HCT116 (cell line): ENCODE results near the gene CPSF4L. TPM values are rescaled to one million over a fixed set of nuclear protein-coding genes. Genes with fewer than 3 reads are reported as not detected.

Source experiments
- ATAC-seq: fragments of 200-7000 bp; cut with Tn5 transposase; 2 replicates; pipeline ENCODE4 v1.9.1; 2020; ENCODE audit warnings: mild to moderate bottlenecking, moderate library complexity
- BruUV-seq: library from RNA; stranded (reverse); fragments of 400-500 nt; replicated peaks from 2 replicates; lab custom pipeline; 2021; lab: Mats Ljungman, UMichigan
- CTCF ChIA-PET: fragments of 300-600 bp; sonication (Branson Sonifier 250); formaldehyde crosslinking; loops from one replicate; lab custom pipeline; 2021; ENCODE audit warnings: antibody characterized with exemption; lab: Charles Lee
- POLR2A ChIA-PET: fragments of 300-600, 350-600 bp; sonication (Branson Sonifier 250); formaldehyde crosslinking; loops from one replicate; lab custom pipeline; 2021; ENCODE audit warnings: antibody characterized with exemption; lab: Charles Lee
- RAD21 ChIA-PET, 2 experiments: fragments of 300-600 bp; sonication (Branson Sonifier 250); formaldehyde crosslinking; loops; one replicate each; lab custom pipeline; 2023; ENCODE audit warnings: low total read pairs in 2 of 2; ENCODE audit not compliant: uncharacterized antibody in 2 of 2, unreplicated experiment in 2 of 2, low non-redundant PET in 1 of 2; lab: Charles Lee
- DNase-seq: peaks from one replicate; pipeline ENCODE4 v3.0.0-alpha.2; 2010; ENCODE audit warnings: low read depth, low spot score
- H2AFZ ChIP-seq: fragments of 200-600 bp; shearing (Covaris generic), sonication (generic); 2 replicates; pipeline ENCODE4 v1.6.1; 2017; ENCODE audit warnings: low read depth, mixed run types, mixed read lengths, antibody characterized with exemption, low read length; ENCODE audit not compliant: poor library complexity, severe bottlenecking
- H3K27ac ChIP-seq: 2 replicates; pipeline ENCODE4 v1.5.1; 2012; ENCODE audit warnings: low read depth, low read length
- H3K27me3 ChIP-seq: fragments of 200-600 bp; sonication (generic); 2 replicates; pipeline ENCODE4 v1.6.1; 2016; ENCODE audit warnings: mixed run types, low read length, mixed read lengths; ENCODE audit not compliant: insufficient read depth
- H3K36me3 ChIP-seq, 2 experiments: fragments of 200-500 bp in 1 of 2; fragments of 200-600 bp in 1 of 2; sonication (Bioruptor generic) in 1 of 2; sonication (generic) in 1 of 2; 2 replicates each; pipeline versions ENCODE4 v1.5.1 to v1.6.1; 2014 to 2016; ENCODE audit warnings: low read length in 2 of 2, inconsistent platforms in 1 of 2, mixed read lengths in 1 of 2, mixed run types in 1 of 2; ENCODE audit not compliant: insufficient read depth in 2 of 2, control insufficient read depth in 1 of 2
- H3K4me1 ChIP-seq, 2 experiments: fragments of 200-600 bp in 1 of 2; sonication (generic) in 1 of 2; 2 replicates each; pipeline versions ENCODE4 v1.5.1 to v1.6.1; 2012 to 2017; ENCODE audit warnings: low read length in 2 of 2, inconsistent platforms in 1 of 2, mild to moderate bottlenecking in 1 of 2, mixed read lengths in 1 of 2, mixed run types in 1 of 2, moderate library complexity in 1 of 2; ENCODE audit not compliant: insufficient read depth in 2 of 2, control insufficient read depth in 1 of 2
- H3K4me2 ChIP-seq: fragments of 200-600 bp; sonication (generic); 2 replicates; pipeline ENCODE4 v1.6.1; 2017; ENCODE audit warnings: mixed run types, low read length, mixed read lengths
- H3K4me3 ChIP-seq, 2 experiments: fragments of 200-600 bp in 1 of 2; sonication (generic) in 1 of 2; replicated peaks in 1 of 2; 2 replicates each; pipeline ENCODE4 v1.5.1; 2011 to 2016; ENCODE audit warnings: low read length in 2 of 2, control low read depth in 1 of 2, low read depth in 1 of 2, mild to moderate bottlenecking in 1 of 2, mixed read lengths in 1 of 2, mixed run types in 1 of 2
- H3K79me2 ChIP-seq: fragments of 200-600 bp; sonication (generic); 2 replicates; pipeline ENCODE4 v1.6.1; 2017; ENCODE audit warnings: mild to moderate bottlenecking, mixed run types, low read length, moderate library complexity, mixed read lengths; ENCODE audit not compliant: insufficient read depth
- H3K9ac ChIP-seq: fragments of 200-600 bp; sonication (generic); 2 replicates; pipeline ENCODE4 v1.6.1; 2016; ENCODE audit warnings: low read length, mixed read lengths
- H3K9me2 ChIP-seq: fragments of 200-600 bp; sonication (generic), shearing (Covaris generic); 2 replicates; pipeline ENCODE4 v1.6.1; 2017; ENCODE audit warnings: mixed run types, mild to moderate bottlenecking, moderate library complexity; ENCODE audit not compliant: insufficient read depth
- H3K9me3 ChIP-seq, 2 experiments: fragments of 200-500 bp in 1 of 2; fragments of 200-600 bp in 1 of 2; sonication (Bioruptor generic) in 1 of 2; sonication (generic) in 1 of 2; 2 replicates each; pipeline ENCODE4 v1.6.1; 2014 to 2017; ENCODE audit warnings: low read length in 2 of 2, mixed read lengths in 2 of 2, inconsistent platforms in 1 of 2, low read depth in 1 of 2, mild to moderate bottlenecking in 1 of 2, mixed run types in 1 of 2, moderate library complexity in 1 of 2; ENCODE audit not compliant: control insufficient read depth in 1 of 2, insufficient read depth in 1 of 2
- H4K20me1 ChIP-seq: fragments of 200-600 bp; sonication (generic), shearing (Covaris generic); 2 replicates; pipeline ENCODE4 v1.6.1; 2017; ENCODE audit warnings: mixed run types, mild to moderate bottlenecking, moderate library complexity; ENCODE audit not compliant: insufficient read depth
- CTCF ChIP-seq, 3 experiments: fragments of 200-600 bp in 1 of 3; sonication (generic) in 1 of 3; IDR thresholded peaks in 2 of 3; conservative IDR thresholded peaks in 1 of 3; 2 replicates each; pipeline ENCODE4 v1.5.1; 2012 to 2017; ENCODE audit warnings: low read depth in 2 of 3, low read length in 2 of 3, antibody characterized with exemption in 1 of 3, borderline replicate concordance in 1 of 3, control low read depth in 1 of 3, mild to moderate bottlenecking in 1 of 3, mixed read lengths in 1 of 3, mixed run types in 1 of 3, moderate library complexity in 1 of 3; ENCODE audit not compliant: insufficient read depth in 1 of 3
- POLR2A ChIP-seq: IDR thresholded peaks from 2 replicates; pipeline ENCODE4 v1.7.0; 2011; ENCODE audit warnings: borderline replicate concordance; ENCODE audit not compliant: insufficient read depth, insufficient read length; ENCODE audit errors: extremely low read depth
- REST ChIP-seq: IDR thresholded peaks from 2 replicates; pipeline ENCODE4 v1.6.1; 2012; ENCODE audit warnings: low read depth
- ZBTB33 ChIP-seq: IDR thresholded peaks from 2 replicates; pipeline ENCODE4 v1.6.1; 2011; ENCODE audit warnings: mild to moderate bottlenecking, low read length, moderate library complexity; ENCODE audit not compliant: insufficient replicate concordance; ENCODE audit errors: extremely low read depth
- intact Hi-C: fragments of 100-400 bp; cut with micrococcal nuclease; formaldehyde crosslinking; loops from 2 replicates; pipeline ENCODE4 v1.10.0; 2022
- total RNA-seq: library from RNA; stranded (reverse); gene quantifications from one replicate; pipeline ENCODE4 v1.2.1, GENCODE V29; 2021; ENCODE audit not compliant: unreplicated experiment
- TF ChIP-seq, protein P1 (sequence below): IDR thresholded peaks from 2 replicates; pipeline ENCODE4 v1.6.1; 2012

Gene CPSF4L
- total RNA-seq, 1 experiment from 2014 or later: not detected

GRCh38 chr17:73203788-73204479 is 57.7 kb downstream of the CPSF4L start:
- no peak overlapping the region for H3K4me3 ChIP-seq
- H3K27ac ChIP-seq: no peak overlapping the region
- H3K27me3 ChIP-seq: no peaks in the 10 kb centered on the region
- no peak for ATAC-seq
- no peaks in the 10 kb centered on the region for H3K9me2 ChIP-seq
- H3K4me1 ChIP-seq: no peaks in the 10 kb centered on the region
- no TSS peak for BruUV-seq
- no peaks in the 10 kb centered on the region for H3K9me3 ChIP-seq
- CTCF ChIA-PET: interaction anchor here (1.5 kb wide), 1 partner anchor 165 kb away, joined by 4 read pairs; no protein-coding TSS in a partner anchor
- H3K9ac ChIP-seq: no peak overlapping the region
- POLR2A ChIA-PET: interaction anchor here (0.5 kb wide), 1 partner anchor 10 kb away, joined by 4 read pairs; no protein-coding TSS in a partner anchor
- H2AFZ ChIP-seq: no peak overlapping the region
- no peak for DNase-seq
- TF ChIP-seq REST (no peak), ZBTB33 (no peak), CTCF (IDR thresholded peaks at IDR 0.05 in 2 of 3, conservative IDR thresholded peaks at IDR 0.05 in 1 of 3; ENCODE audit: borderline replicate concordance in 1 of 3, insufficient read depth in 1 of 3, low read depth in 2 of 3, low read length in 2 of 3) (no peak), POLR2A (no peak)
- TF ChIP-seq, protein P1, sequence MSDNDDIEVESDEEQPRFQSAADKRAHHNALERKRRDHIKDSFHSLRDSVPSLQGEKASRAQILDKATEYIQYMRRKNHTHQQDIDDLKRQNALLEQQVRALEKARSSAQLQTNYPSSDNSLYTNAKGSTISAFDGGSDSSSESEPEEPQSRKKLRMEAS: no peak
- RAD21 ChIA-PET: interaction anchor here in 1 of 2 experiments (0.6 kb wide), 1 partner anchor 482 kb away, joined by 4 read pairs; no protein-coding TSS in a partner anchor
- no peaks in the 10 kb centered on the region for H3K79me2 ChIP-seq
- H3K4me2 ChIP-seq: no peak overlapping the region
- no peaks in the 10 kb centered on the region for H4K20me1 ChIP-seq
- intact Hi-C loops: no loop called here
- peaks cover 82 to 86% of the 10 kb centered on the region in 2 experiments for H3K36me3 ChIP-seq
